Stimulated activated CD4-positive, alpha-beta T cell treated with anti-CD3 and anti-CD28 coated beads, TNF-alpha, amount 100 ng/mL, for 1 hour (primary cell): ENCODE data around the gene CAMK2B.

ENCODE experiments used
- DNase-seq, 3 donors: peaks; one replicate each; pipeline ENCODE4 v3.0.0-alpha.2; 2020; ENCODE audit warnings: low read depth in 3 of 3, low spot score in 1 of 3

Gene CAMK2B

DNA sequence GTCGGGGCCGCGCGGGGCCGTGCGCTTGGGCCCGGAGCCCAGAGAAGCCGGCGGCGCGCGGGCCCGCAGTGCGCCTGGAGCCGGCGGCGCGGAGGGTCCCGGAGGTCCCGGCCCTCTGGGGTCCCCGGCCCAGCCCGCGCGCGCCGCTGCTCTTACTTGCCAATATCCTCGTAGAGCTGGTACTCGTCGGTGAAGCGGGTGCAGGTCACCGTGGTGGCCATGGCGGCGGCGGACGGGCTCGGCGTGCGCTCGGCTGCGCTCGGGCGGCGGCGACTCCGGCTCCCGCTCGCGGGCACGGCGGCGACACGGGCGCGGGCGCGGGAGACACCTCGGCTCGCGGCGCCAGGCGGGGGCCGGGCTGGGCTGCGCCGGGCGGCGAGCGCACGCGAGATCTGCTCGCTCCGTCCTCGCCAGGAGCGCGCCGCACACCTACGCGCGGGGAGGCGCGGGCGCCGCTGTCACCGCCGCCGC is at the start of gene CAMK2B:
Gene CAMK2B (minus strand): TSS at position 394 of the 471 bp plus-strand sequence. CDS start 173 bp downstream, at position 221.
- no peak for DNase-seq

DNA sequence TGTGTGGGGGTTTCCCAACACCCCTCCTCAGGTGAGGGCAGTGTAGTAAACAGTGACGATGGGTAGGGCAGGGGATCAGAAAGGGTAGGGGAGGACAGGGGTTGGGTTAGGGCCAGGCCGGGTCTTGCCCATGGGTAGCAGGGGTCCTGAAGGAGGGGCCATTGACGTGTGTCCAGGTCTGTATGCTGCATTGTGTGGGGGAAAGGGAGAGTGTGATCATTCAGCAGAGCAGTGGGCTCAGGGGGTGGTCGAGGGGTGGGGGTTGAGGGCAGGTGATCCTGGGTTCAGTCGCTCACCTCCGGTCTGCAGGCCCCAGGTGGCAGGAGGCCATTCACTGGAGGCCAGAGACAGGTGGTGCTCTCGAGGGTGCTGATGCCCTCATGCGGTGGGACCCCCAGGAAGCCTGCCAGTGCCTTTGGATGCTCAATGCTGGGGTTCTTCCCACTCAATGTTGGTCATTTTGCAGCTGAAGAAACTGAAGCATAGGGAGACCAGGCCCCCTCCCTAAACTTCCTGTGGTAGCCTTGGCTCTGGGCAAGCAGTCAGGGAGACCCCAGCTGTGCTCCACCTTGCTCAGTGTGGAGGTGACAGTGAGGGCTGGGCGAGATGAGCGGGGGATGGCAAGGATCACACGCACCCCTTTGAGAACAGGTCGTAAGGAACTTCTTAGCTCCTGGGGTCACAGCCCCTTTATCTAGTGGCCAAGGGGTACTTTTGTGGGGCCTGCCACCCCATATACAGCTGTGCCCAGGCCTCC is 48.8 kb upstream of the CAMK2B start:
- DNase-seq: no peak

DNA sequence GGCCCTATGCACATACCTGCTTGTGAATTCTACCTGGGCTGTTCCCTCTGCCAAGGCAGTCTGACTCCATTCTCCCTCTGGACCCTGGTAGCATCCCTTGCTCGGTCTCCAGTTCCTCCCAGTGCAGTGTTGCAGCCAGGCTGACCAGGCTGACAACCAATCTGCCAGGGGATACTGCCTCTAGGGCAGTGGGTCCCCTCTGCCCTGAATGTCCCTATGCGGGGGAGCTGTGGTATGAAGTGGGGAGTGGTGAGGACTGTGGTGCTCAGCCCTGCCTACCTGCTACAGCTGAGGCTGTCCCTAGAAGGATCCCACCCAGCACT is 48.0 kb upstream of the CAMK2B start:
- no peak for DNase-seq

DNA sequence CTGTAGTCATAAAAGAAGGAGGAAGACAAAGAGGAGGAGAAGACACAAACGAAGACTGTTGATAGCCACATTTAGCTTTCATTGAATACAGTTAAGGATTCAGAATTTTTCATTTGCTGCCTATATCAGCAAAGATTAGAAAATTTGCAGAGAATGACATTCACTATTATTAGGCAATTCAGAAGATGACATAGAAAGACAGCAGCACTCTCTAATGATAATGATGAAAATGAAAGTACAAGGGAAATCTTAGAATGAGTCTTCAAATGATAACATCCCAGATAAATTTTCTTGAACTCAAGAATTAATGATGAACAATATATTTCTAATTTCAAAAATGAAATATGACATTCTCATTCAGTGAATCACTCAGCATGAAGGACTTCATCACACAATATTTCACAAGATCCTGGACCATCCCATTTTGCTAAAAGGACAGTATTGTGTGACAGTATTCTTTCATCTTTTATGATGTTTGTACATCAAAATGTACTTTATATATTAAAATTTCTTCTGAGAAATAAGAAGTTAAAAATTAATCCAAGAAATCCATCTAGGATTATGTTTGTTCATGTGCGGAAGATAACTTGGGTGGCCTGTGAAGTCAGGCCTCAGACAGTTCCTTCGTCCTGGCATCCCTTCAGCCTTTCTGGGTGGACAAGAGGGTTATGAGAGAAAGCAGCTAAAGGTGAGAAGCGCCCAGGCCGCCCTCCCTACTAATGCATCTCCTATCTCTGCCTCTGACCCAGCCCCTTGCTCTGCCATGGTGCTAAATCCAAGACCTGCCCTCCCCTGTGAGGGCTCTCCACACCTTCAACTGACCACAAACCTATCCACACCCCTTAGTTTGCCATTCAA is 47.4 kb upstream of the CAMK2B start:
- DNase-seq: no peak

DNA sequence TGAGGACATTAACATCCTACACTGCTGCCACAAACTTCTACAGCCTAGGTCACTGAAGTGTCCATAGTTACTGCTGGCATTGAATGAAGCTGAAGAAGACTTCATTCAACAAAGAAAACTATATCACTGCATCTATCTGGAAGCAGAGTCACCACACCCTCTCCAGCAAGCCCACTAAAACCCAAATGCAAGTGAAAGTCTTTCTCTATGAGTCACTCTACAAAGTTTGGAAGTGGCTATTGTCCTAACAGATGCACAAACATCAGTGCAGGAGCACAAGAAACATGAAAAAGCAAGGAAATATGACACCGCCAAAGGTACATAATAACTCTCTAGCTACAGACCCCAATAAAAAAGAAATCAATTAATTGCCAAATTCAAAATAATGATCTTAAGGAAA is 43.5 kb upstream of the CAMK2B start:
- no peak for DNase-seq

DNA sequence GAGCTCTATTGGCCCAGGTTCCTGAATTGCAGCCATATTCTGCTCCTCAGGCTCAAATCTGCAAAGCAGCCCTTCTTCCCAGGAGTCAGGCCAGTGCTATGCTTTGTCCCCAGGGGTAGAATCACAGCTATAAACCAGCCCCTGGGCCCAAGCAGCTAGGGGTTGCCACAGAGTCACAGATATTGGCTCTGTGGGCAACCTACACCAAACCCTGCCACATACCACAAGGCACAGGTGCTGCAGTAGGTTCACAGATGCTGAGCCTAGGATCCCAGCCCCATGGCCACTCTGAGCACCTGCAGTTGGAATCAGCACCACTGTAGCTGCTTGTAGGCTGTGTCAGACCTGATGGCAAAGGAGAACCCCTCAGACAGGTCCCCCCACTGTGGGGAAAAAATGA is 43.1 kb upstream of the CAMK2B start:
- DNase-seq: no peak

DNA sequence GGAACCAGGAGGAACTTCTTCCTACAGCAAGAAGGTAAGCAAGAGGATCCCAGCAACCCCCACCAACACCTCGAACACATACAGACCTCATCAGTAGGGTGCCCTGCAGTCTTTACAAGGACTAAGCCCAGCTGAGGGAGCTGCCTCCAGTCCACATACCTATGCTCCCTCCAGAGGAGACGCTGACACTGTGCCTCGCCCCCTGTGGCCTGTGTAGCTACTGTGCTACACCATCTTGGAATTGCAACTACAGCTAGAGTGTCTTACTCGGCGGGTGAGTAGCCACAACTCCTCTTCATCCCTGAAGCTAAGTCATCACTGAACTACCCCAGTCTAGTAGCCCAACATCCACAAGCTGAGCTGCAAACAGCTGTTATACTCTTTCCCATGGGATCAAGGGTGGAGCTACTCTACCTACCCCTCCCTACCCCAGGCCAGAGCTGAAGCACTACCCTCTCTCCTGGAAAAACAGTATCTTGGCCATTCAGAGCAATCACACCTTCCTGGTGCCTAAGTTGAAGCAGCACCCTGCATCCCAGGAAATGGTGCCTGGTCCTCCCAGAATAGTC is 42.2 kb upstream of the CAMK2B start:
- no peak for DNase-seq

DNA sequence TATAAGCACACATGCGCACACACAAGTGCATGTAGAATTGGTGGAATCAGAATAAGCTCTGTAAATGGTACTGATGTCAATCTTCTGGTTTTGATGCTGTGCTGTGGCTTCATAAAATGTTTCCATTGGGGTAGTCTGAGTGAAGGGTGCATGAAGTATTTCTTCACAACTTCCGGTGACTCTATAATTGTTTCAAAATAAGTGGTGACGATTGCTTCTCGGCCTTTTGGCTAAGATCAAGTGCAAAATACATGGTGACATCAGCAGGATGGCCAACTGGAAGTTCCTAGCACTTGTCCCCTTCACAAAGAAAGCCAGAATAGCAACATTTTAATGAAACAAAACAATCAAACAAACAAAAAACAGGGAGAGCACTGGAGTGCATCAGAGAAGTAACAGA is 41.6 kb upstream of the CAMK2B start:
- no peak for DNase-seq

DNA sequence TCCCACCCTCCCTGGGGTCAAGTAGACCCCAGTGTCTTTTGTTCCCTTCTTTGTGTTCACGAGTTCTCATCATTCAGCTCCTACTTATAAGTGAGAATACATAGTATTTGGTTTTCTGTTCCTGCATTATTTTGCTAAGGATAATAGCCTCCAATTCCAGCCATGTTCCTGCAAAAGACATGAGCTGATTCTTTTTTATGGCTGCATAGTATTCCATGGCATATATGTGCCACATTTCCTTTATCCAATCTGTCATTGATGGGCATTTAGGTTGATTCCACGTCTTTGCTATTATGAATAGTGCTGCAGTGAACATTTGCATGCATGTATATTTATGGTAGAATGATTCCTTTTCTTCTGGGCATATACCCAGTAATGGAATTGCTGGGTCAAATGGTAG is 28.3 kb upstream of the CAMK2B start:
- no peak for DNase-seq

DNA sequence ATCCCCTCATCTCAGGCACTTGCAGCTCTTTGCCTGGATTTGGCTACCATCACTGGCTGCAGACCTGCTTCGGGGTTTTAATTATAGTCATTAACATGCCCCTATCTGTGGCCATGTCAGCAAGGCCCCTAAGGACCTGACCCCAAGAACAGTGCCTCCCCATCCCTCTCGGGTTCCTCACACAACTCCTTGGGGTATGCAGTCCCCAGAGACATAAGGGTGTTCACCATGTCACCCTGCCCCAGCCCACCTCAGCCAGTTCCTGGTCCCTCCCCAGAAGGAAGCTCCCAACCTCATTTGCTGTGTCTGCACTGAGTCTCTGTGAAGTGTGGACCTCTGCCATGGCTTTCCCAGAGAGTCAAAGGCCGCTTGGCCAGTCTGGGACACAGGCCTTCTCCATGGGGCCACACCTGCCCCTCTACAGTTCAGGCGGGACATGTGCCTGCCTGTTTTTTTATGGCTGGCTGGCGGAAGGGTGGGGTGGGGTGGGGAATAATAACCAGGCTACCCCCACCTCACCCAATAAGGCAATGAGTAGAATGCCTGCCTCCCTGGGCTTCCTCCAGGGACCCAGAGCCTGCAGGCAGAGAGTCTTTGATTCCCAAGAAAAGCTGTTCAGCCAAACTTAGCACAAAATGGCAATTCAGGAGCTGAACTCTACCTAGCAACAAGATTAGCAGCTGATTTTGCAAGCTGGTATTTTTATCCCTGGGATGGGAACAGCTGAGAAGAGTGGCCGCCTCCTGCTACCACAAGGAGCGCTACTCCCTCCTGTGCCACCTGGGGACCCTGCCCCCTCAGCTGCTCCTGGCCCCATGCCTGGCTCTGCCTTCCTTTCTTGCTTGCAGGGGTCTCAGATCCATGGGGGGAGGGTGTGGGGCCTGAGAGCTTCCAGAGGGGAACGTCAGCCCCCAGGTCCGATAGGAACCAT is 23.7 kb upstream of the CAMK2B start:
- no peak for DNase-seq

DNA sequence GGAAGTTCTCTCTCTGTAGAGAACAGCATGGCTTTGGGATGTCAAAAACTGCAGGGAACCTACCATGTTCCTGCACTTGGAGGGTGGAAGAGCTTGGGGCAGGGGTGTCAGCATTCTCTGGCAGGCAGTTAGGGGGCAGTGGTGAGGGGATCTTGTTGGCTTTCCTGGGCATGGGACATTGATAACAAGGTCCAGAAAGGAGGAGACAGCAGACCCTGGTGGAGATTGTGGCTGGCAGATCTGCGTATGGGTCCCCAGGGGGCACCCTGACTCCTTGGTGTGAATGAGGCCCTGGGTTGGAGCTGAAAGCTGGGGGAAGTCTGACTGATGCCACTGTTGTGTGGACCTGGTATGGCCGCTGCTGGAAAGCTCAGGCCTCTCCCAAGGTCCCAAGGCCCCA is 22.9 kb upstream of the CAMK2B start:
- no peak for DNase-seq

DNA sequence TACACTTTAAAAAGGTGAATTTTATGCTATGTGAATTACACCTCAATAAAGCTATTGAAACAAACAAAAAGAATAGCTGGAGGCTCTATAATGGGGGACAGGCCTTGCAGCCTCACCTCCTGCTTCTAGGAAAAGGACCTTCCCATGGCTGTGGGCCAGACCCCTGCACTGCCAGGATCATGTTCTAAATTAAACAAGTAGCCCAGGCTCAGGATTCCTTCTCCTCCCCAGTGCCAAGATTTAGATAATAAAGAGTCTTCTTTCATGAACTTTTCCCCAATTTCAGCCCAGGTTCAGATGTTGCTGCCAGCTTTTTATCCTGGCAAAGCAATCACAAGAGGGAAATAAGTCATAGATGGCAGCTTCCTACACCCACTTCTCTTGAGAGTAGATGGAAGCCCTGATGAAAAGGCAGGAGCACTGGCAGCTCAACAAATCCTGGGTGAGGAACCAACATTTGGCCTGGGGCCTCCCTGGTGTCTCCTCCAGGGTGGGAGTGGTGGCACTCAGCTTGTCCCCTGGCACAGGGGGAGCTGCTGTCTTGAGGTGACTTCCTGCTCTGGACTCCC is 22.2 kb upstream of the CAMK2B start:
- no peak for DNase-seq

DNA sequence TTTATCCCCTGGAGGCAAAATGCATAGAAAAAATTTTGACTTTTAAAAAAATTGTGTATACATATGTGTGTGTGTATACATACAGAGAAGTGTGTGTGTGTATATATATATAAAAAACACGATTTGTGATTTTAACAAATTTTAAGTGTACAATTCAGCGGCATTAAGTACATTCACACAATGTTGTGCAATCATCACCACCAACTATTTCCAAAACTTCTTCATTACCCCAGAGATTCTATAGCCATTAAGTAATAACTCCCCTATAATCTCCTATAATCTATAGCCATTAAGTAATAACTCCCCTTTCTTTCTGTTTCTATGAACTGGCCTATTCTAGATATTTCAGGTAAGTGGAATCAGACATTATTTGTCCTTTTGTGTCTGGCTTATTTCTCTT is 20.7 kb upstream of the CAMK2B start:
- DNase-seq: no peak

DNA sequence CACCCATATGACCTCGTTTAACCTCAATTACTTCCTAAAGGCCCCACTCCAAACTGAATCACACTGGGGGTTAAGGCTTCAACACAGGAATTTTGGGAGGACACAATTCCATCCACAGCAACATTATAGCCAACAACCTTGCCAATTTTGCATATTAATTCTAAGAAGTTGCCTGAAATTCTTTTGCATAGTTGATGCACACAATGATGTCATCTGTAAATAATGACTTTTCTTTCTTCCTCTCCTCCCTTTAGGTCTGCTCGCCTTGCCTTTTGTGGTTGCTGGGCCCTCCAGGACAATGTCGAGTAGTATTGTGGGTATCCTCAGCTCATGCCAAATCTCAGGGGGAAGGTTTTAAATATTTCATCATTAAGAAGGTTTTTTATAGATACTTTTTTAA is 16.0 kb upstream of the CAMK2B start:
- DNase-seq: no peak

DNA sequence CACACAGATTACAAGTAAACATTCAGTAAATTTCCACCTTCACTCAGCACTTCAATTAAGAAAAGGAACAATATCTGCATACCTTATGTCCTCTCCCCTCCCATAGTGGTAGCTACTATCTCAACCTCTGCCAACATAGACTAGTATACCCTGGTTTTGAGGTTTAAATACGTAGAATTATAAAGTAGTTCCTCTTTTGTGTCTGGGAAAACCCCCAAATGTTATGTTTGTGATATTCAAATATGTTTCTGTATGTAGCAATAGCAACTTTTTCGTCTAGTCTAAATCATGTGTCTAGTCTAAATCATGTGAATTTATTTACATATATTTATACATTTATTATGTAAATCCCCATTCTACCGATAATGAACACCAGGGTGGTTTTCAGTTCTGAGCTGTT is 13.2 kb upstream of the CAMK2B start:
- no peak for DNase-seq

DNA sequence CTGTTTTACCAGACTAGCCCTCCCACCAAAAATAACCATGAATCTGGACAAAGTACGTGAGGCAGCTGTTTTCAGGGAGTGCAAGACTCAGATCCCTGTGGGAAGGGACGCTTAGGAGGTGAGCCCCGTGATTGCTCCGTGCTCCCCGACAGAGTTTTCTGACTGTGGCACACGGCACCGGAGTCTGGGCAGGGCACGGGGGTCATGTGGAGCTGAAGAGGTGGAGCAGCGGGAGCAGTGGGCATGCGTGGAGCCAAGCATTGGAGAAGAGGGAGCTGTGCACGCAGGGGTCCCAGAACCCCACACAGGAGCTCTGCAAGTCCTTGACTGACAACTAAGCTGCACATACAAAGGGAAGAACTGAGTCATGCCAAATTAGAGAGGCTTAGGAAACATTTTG is 11.1 kb upstream of the CAMK2B start:
- no peak for DNase-seq

DNA sequence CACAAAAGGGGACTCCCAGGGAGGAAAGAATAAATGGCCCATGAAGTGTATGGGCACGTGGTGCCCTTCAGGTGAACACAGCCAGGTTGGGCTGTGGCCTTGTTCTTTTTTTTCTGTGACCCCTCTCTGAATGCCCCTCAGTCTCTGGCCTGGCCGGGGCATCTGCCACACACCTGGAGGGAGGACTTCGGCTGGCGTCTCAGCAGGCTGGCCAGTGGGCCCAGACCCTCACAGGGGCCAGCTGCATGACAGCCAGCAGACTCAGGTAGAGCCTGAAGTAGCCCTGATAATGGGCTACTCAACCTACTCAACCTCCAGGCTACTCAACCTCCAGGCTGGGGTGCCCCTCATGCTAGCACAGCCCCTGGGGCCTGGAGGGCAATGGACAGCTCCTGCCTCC is 9.8 kb upstream of the CAMK2B start:
- no peak for DNase-seq

DNA sequence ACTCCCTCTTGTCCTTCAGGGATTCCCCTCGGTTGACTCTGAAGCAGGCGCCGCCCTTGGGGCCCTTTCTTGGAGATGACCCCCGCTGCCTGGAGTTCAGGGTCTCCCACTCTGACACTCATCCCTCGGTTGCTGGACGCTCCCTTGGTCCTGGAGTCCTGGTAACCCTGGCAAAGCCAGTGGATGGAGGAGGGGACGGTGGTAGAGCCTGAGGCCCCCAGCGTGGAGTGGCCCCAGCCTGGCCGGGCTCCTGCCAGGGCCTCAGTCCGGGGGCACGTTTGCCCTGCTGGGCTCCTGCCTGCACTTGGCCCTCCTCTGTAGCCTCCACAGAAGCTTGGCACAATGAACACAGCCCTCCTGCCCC is 9.3 kb upstream of the CAMK2B start:
- DNase-seq: no peak

DNA sequence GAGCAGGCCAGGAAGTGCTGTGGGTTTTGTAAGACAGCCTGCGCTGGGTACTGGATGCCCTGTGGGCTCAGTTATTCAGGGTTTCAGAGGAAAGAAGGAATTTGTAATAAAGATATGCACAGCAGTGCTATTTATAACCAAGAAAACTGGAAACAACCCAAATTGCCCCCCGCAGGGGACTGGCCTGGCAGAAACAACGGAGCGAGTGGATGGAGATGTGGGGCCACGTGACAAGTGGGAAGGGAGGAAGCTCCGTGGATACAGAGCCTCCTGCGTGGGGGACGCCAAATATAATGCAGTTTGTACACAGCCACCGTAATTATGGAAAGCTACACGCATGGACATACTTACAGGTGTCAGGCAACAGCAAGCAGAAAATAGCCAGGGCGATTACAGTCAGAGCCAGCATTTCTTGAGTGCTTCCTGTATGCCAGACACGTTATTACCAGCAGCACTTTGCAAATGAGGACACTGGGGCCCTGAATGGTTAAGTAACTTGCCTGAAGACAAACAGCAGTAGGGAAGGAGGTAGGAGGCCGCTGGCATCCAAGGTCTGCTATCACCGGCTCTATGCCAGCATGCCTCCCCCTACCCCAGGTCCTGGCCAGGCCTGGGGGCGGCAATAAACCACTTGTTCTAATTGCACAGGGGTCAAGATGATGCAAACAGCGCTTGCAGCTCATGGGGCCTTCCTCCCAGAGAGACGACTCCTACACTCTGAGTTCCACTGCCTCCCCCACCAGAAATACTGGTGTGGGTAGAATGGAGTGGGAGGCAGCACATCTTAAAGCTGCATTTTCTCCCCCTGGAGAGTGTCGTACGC is 8.7 kb upstream of the CAMK2B start:
- no peak for DNase-seq

DNA sequence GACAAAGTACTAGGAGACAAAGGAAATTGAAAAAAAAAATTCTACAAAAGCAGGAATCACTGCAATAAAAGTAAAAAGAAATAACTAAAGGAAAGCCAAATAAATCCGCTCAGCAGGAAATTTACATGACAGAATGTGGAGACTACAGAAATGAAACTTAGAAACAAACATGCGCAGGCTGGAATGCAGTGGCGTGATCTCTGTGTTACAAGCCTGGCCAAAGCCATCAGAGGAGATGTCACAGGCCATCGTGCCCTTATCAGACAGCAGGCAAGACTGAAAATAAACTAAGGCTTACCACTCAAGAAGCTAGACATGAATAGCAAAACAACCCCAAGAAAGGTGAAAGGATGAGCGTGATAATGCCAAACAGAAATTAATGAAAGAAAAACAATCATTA is 6.3 kb upstream of the CAMK2B start:
- no peak for DNase-seq
